SK-N-SH (cell line): ENCODE results near the gene SLC34A3.

ENCODE experiments used
- CTCF ChIP-seq: fragments of 200-600 bp; sonication (generic); IDR thresholded peaks from 2 replicates; pipeline ENCODE4 v1.6.1; 2017; ENCODE audit warnings: antibody characterized with exemption, mild to moderate bottlenecking, moderate library complexity
- EP300 ChIP-seq, 2 experiments: IDR thresholded peaks; 2 replicates each; pipeline versions ENCODE4 v1.4.0 to v1.6.1; 2012; ENCODE audit warnings: borderline replicate concordance in 1 of 2, low read depth in 1 of 2, low read length in 1 of 2
- GABPA ChIP-seq: IDR thresholded peaks from 2 replicates; pipeline ENCODE4 v1.4.0; 2012; ENCODE audit warnings: low read depth, mild to moderate bottlenecking
- SMC3 ChIP-seq: IDR thresholded peaks from 2 replicates; pipeline ENCODE4 v1.6.1; 2012; ENCODE audit warnings: low read depth, low read length, improper control_type of control experiment
- USF2 ChIP-seq: fragments of 150-350 bp; IDR thresholded peaks from 2 replicates; pipeline ENCODE4 v1.6.1; 2017; ENCODE audit warnings: antibody characterized with exemption, low read length, low read depth, borderline replicate concordance

GRCh38 chr9:137268538-137269201 lies 38.0 kb downstream of the SLC34A3 start:
- TF ChIP-seq USF2: no peak
- TF ChIP-seq CTCF: no peak
- TF ChIP-seq GABPA: no peak
- no peak for TF ChIP-seq SMC3
- no peak for TF ChIP-seq EP300 (IDR thresholded peaks at IDR 0.05; ENCODE audit: borderline replicate concordance in 1 of 2, low read depth in 1 of 2, low read length in 1 of 2)
